ENCODE results near the gene CLCN1.

- no peak for TF ChIP-seq CTCF (conservative IDR thresholded peaks at IDR 0.05 in 1 of 2, IDR thresholded peaks at IDR 0.05 in 1 of 2; ENCODE audit: extremely low read depth in 1 of 2, insufficient read depth in 1 of 2, low read depth in 1 of 2, low read length in 2 of 2)
- TF ChIP-seq EZH2 (IDR thresholded peaks at IDR 0.05; ENCODE audit: borderline replicate concordance, low read length), result no peak
Observed at GRCh38 chr7:143393267-143394041, 77.5 kb downstream of the CLCN1 start.

Data from mammary epithelial cell (primary cell).